IPS-18c (cell line): ENCODE measurements around the gene LUC7L3.

Experiments used
- H3K4me3 ChIP-seq: 2 replicates; pipeline ENCODE4 v1.7.0; 2013; ENCODE audit warnings: low read depth, mild to moderate bottlenecking, low read length, moderate library complexity; ENCODE audit not compliant: insufficient read depth
- H3K9me3 ChIP-seq: one replicate; pipeline ENCODE4 v1.6.1; 2013; ENCODE audit warnings: mild to moderate bottlenecking, low read length, moderate library complexity; ENCODE audit not compliant: control insufficient read depth, insufficient read depth

The LUC7L3 gene

DNA sequence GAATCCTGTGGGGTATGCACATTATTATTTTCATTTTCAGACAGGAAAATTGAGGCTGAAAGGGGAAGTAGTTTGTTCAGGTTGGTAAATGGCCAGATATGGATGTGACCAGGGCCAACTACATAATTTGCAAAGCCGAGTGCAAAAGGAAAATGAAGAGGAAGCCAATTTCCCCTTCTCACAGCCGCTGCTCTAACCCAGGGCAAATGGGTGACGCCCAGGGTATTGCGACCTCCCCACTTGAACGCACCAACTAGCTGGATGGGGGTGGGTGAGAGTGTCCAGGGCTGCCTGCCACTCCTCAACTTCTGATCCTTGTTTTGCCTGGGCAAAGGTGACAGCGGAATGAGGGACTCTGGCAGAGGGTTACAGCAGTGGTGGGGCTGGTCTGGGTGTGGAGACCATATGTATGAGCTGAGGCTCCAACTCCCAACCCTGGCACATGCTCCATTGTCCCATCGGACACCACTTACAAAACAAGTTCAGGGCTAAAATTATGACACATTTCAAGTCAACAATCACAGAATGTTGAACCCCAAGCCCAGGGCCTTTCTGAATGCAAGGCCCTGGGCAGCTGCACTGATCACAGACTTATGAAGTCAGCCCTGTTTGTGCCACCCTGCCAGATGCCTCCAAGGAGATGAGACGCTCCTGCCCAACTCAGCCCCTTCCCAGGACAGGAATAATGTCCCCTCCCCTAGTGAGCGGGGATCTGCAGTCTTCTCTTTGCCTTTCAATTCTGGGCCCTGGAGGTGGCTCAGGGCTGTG is 46.2 kb downstream of the LUC7L3 start:
- no peak overlapping the region for H3K4me3 ChIP-seq
- no peaks in the 10 kb centered on the region for H3K9me3 ChIP-seq

DNA sequence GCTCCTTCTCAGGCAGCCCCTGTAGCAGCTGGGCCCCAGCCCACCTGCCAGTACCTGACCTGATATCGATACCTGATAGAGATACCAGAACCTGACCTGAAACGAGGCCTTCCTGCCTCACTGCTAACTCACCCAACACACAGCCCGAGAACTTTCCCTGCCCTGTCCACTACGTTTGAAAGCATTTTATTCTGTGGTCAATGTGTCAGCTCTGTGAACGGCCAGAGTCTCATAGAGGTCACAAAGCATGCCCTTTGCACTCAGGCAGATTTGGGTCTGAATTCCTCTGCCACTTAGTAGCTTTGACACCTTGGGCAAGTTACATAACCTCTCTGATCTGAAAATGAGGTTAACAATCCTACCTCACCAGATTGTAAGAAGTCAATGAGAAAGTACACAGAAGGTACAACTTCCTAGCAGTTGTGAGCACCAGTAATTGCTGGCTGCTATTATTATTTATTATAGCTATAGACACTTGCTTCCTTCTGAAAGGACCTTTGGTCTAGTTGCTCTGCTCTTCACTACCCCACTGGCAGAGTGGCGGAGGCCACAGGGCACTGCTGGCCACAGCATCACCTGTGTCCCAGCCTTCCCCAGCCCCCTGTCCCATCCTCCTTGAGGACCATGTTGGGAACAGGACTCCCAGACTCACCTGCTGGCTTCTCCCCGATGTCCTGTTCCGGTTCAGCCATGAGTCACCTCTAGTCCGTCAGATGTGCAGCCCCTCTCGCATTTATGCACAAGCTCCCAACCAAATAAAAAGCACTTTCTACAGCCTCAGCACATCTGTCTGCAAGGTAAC is 47.0 kb downstream of the LUC7L3 start:
- Histone ChIP-seq H3K4me3 (no peak overlapping the region), H3K9me3 (no peaks in the 10 kb centered on the region)

DNA sequence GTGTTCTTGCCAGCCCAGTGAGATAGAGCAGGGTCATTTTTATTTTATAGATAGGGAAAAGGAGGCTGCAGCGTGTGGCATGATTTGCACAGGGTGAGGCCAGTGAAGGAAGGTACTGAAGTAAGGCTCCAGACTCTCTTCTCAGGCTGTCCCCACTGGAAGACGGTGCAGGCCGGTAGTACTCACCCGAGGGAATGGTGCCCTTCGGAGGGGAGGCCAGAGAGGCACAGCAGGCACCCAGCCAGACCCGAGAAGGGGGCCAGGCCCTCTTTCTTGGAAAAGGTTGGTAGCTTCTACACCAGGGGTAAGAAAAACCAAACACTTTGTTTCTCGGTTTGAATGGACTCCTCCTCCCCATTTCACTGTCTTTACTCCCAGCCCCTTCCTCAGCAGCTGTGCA is 47.6 kb downstream of the LUC7L3 start:
- no peaks in the 10 kb centered on the region for H3K9me3 ChIP-seq
- H3K4me3 ChIP-seq, result no peak overlapping the region

DNA sequence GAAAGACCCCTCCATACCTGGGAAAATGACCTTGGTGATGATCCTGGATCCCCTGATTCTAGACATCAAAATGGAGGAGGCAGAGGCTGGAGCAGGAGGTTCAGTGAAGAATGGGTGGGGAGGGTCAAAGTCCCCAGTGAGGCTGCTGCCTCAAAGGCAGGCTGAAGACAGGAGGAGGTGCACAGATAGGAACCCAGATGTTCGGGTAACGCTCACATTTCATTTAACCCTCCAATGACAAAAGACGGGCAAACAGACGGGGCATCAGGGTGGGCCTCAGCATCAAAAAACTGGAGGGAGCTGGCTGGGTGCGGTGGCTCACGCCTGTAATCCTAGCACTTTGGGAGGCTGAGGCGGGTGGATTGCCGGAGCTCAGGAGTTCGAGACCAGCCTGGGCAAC is 48.0 kb downstream of the LUC7L3 start, which contains the start of gene ANKRD40CL:
TSS of gene ANKRD40CL (minus strand) at position 73 of the 400 bp plus-strand sequence. CDS start 605 bp downstream, outside the sequence.
- no peak within 1 kb of the TSS for H3K4me3 ChIP-seq

GRCh38 chr17:50768346-50768761 is 49.0 kb downstream of the LUC7L3 start:
- H3K9me3 ChIP-seq, result no peaks in the 10 kb centered on the region

More for the DNA sequence above, 48.0 kb downstream of the LUC7L3 start, which contains the start of gene ANKRD40CL:
- no peaks in the 10 kb centered on the region for H3K9me3 ChIP-seq

DNA sequence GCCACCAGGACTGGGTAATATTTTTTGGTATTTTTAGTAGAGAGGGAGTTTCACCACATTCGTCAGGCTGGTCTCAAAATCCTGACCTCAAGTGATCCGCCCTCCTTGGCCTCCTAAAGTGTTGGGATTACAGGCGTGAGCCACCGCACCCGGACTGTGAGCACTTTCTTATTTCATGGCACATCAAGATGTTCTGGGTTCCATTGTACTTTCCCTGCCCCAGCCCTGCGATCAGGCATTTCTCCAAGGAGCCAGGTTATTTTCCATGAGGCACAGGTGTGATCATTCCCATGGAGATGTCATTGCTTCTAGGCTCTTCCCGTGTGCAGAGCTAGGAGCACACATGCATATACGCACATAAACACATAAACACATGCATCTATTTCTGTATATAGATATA is 50.5 kb downstream of the LUC7L3 start:
- Histone ChIP-seq H3K9me3 (no peaks in the 10 kb centered on the region), H3K4me3 (no peak overlapping the region)

More at GRCh38 chr17:50768346-50768761, 49.0 kb downstream of the LUC7L3 start:
- no peak overlapping the region for H3K4me3 ChIP-seq

- Histone ChIP-seq H3K9me3 (no peaks in the 10 kb centered on the region), H3K4me3 (no peak overlapping the region)
Observed at GRCh38 chr17:50770346-50770745, 50.9 kb downstream of the LUC7L3 start.

DNA sequence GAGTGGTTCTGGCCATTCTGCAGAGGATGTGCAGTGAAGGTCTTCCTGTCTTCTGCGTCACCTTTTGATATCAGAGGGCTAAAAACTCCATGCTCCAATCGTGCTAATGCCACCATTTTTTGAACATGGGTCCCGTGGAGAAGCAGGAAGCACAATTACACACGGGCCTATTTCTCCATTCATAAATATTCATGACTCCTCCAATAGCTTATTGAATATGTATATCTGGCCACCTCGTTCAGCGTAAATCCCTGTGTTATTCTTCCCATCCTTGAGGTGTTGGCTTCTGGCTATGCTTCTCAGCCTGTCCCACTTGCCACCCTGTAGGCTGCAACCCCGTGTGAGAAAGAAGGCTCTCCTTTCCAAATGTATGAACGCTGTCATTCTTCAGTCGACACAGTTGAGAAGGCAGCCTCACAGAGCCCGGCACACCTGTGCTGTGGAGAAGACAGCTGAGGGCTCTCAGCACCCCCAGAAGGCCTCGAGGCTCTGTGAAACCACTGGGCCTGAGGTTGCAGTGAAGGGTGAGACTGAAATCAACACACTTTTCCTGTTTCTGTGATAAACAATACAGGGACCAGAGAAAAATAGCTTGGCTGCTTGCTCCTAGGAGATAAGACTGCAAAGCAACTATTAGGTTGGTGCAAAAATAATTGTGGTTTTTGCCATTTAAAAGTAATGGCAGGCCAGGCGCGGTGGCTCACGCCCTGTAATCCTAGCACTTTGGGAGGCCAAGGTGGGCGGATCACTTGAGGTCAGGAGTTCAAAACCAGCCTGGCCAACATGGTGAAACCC is 52.8 kb downstream of the LUC7L3 start:
- no peaks in the 10 kb centered on the region for H3K9me3 ChIP-seq
- H3K4me3 ChIP-seq, result no peak overlapping the region

GRCh38 chr17:50774225-50774803 is 54.9 kb downstream of the LUC7L3 start:
- H3K4me3 ChIP-seq, result no peak overlapping the region
- H3K9me3 ChIP-seq, result no peaks in the 10 kb centered on the region

DNA sequence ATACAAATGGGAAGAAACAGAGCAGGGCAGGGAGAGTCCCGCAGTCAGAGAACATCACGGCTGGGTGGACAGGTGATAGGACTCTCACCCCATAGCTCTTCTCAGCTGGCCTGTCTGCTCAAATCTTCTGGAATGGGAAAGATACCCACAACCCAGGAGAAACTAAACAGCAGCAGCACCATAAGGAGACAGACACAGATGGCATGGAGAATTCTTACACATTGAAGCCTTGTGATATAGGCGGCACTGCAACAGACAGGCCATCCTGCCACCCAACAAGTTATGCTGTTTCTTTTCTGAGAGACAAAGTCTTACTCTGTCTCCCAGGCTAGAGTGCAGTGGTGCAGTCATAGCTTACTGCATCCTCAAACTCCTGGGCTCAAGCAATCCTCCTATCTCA is 56.5 kb downstream of the LUC7L3 start:
- Histone ChIP-seq H3K9me3 (no peaks in the 10 kb centered on the region), H3K4me3 (no peak overlapping the region)

DNA sequence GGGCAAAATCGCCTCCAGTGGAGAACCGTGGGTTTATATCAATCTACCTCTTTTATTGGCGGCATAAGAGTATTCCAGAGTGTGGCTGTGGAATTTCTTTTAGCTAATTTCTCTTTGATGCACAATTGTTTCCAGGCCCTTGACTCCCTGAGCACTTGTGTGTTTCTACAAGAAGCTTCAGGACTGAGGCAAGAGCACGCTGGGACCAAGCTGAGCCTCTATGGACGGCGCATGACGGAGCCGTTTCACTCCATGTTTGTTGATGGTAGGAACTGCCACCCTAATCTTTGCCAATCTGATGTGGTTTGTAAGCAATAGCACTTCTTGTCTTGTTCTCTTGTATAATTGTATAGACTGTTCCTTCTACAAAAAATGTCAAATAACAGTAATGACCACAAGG is 59.1 kb downstream of the LUC7L3 start:
- Histone ChIP-seq H3K4me3 (no peak overlapping the region), H3K9me3 (no peaks in the 10 kb centered on the region)

GRCh38 chr17:50778988-50779387 is 59.6 kb downstream of the LUC7L3 start:
- H3K4me3 ChIP-seq, result no peak overlapping the region
- H3K9me3 ChIP-seq, result no peaks in the 10 kb centered on the region

- Histone ChIP-seq H3K9me3 (no peaks in the 10 kb centered on the region), H3K4me3 (no peak overlapping the region)
Observed at GRCh38 chr17:50779747-50780353, 60.4 kb downstream of the LUC7L3 start.

DNA sequence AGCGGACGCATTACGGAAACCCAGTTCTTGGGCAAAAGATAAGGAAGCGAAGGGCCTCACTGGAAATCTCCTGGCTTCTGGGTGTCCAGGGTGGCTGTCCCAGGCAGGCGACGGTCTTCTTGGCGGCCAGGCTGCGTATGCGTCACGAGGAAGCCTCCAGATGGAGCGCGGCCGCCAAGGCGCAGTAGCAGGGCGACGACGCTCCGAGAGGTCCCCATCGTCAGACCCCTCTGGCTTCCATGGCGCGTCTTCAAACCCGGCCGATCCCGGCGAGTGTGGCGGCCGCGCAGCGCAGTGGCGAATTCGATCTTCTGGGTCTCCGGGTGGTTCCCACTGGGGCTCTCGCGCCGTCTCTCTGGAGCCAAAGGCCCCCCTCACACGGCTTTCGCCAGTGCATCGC is 61.8 kb downstream of the LUC7L3 start:
- Histone ChIP-seq H3K9me3 (no peaks in the 10 kb centered on the region), H3K4me3 (no peak overlapping the region)

DNA sequence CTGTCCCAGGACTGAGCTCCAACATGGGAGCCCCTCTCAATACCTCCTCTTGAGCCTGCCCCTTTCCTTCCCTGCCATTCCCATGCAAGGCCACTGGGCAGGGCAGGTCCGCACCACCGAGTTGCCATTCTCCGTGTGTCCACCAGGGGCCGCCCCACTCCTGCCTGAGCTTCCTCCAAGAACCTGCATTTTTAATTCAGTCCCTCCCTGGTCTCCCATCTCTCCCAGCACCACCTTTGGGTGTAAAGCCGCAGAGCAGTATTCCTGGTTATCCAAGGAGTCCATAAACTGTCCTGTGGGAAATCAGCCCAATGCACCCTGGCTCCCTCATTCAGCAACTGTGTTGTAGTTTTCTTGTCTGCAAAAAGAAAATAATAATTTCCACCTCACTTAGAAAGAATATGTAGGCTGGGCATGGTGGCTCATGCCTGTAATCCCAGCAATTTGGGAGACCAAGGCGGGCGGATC is 63.8 kb downstream of the LUC7L3 start:
- Histone ChIP-seq H3K9me3 (no peaks in the 10 kb centered on the region), H3K4me3 (no peak overlapping the region)

DNA sequence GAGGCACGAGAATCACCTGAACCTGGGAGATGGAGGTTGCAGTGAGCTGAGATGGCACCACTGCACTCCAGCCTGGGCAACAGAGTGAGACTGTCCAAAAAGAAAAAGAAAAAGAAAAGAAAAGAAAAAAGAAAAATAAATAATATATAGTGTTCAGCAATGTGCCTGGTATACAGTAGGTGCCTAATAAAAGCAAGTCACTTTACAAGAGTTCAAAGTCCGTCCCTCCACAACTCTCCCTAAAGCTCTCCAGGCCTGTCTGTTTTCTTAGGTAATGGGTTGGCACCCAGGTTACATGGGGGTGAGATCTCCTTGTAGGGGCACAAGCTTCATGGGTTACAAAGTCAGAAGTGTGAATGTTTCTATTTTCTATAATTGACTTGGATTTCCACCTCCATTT is 64.5 kb downstream of the LUC7L3 start:
- Histone ChIP-seq H3K4me3 (no peak overlapping the region), H3K9me3 (no peaks in the 10 kb centered on the region)

DNA sequence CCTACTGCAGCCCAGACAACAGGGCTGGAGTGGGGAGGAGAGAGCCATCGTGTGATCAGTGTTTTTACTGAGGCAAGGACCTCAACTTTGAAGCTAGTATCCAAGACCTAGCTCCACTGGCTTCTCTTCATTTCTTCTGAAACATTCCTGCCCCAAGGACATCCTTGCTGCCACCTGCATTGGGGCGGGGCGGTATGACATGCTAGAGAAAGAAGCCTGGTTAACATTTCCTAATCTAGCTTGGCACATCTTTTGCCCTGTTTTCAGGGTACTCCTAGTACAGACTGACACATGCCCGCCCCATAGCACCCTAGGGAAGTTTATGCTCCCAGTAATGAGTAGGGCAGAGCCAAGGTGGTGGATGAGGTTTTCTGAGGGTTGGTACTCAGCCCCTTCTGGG is 65.7 kb downstream of the LUC7L3 start:
- H3K4me3 ChIP-seq, result no peak overlapping the region
- no peaks in the 10 kb centered on the region for H3K9me3 ChIP-seq
